Ectodermal cell (in vitro differentiated cells): Measurements from ENCODE around the gene DENND1B.
"Not testable (repeated sequence)": the region's sequence is repeated elsewhere in the genome, so short reads cannot be mapped to it uniquely, and the experiment has no call there.

Source experiments
- H3K27ac ChIP-seq: 2 replicates; pipeline ENCODE4 v1.7.0; 2013; ENCODE audit warnings: mild to moderate bottlenecking, low read depth, low read length; ENCODE audit not compliant: insufficient read depth, poor library complexity, severe bottlenecking
- H3K27me3 ChIP-seq: 2 replicates; pipeline ENCODE4 v1.7.0; 2013; ENCODE audit warnings: mild to moderate bottlenecking, low read length; ENCODE audit not compliant: insufficient read depth, control insufficient read depth, poor library complexity, severe bottlenecking
- H3K36me3 ChIP-seq: one replicate; pipeline ENCODE4 v1.7.0; 2013; ENCODE audit warnings: low read length; ENCODE audit not compliant: control insufficient read depth, insufficient read depth
- H3K4me1 ChIP-seq: one replicate; pipeline ENCODE4 v1.7.0; 2013; ENCODE audit warnings: low read length; ENCODE audit not compliant: control insufficient read depth, insufficient read depth
- H3K4me3 ChIP-seq: 2 replicates; pipeline ENCODE4 v1.7.0; 2013; ENCODE audit warnings: low read depth, low read length, control low read depth; ENCODE audit not compliant: insufficient read depth
- H3K9me3 ChIP-seq: 2 replicates; pipeline ENCODE4 v1.7.0; 2013; ENCODE audit warnings: mild to moderate bottlenecking, low read length, moderate library complexity; ENCODE audit not compliant: control insufficient read depth
- WGBS, 2 experiments: methylation state at CpG; one replicate each; pipeline ENCODE4 v1.1.7; 2013; ENCODE audit warnings: missing lambda C conversion rate in 2 of 2; 5-methylcytosine and 5-hydroxymethylcytosine counted together

The DENND1B gene

GRCh38 chr1:197590687-197591086 is 184.6 kb downstream of the DENND1B start:
- WGBS, 2 experiments: 94 to 97% methylated on average over 2 of the region's 2 CpGs
- no peak overlapping the region for H3K4me3 ChIP-seq
- H3K27ac ChIP-seq: no peak overlapping the region
- H3K9me3 ChIP-seq: no peaks in the 10 kb centered on the region
- no peaks in the 10 kb centered on the region for H3K27me3 ChIP-seq
- peaks cover 7% of the 10 kb centered on the region for H3K4me1 ChIP-seq
- no peaks in the 10 kb centered on the region for H3K36me3 ChIP-seq

- Histone ChIP-seq H3K27ac (no peak overlapping the region), H3K36me3 (no peaks in the 10 kb centered on the region), H3K4me3 (no peak overlapping the region), H3K4me1 (no peaks in the 10 kb centered on the region), H3K9me3 (no peaks in the 10 kb centered on the region), H3K27me3 (no peaks in the 10 kb centered on the region)
- 93 to 97% methylated on average over 1 of the region's 1 CpG for WGBS, 2 experiments
Observed at GRCh38 chr1:197585809-197586208, 189.5 kb downstream of the DENND1B start.

GRCh38 chr1:197577580-197577979 is 197.7 kb downstream of the DENND1B start:
- Histone ChIP-seq H3K9me3 (no peaks in the 10 kb centered on the region), H3K27ac (no peak overlapping the region), H3K4me1 (no peaks in the 10 kb centered on the region), H3K4me3 (no peak overlapping the region), H3K27me3 (no peaks in the 10 kb centered on the region), H3K36me3 (no peaks in the 10 kb centered on the region)
- WGBS, 2 experiments: 100% methylated on average over 1 of the region's 2 CpGs; no CpG with 5 or more reads in 1 of the 2 experiments

- not testable (repeated sequence) for H3K9me3 ChIP-seq, H3K4me1 ChIP-seq, H3K36me3 ChIP-seq, H3K4me3 ChIP-seq, H3K27ac ChIP-seq, H3K27me3 ChIP-seq
- WGBS, 2 experiments: 82 to 95% methylated on average over 3 to 4 of the region's 4 CpGs
Observed at GRCh38 chr1:197575531-197575930, 199.7 kb downstream of the DENND1B start.

- WGBS, 2 experiments: 91 to 94% methylated on average over 10 of the region's 10 CpGs
- Histone ChIP-seq H3K4me1 (no peaks in the 10 kb centered on the region), H3K4me3 (no peak overlapping the region), H3K27me3 (no peaks in the 10 kb centered on the region), H3K27ac (no peak overlapping the region), H3K36me3 (no peaks in the 10 kb centered on the region), H3K9me3 (no peaks in the 10 kb centered on the region)
Observed at GRCh38 chr1:197572169-197572568, 203.1 kb downstream of the DENND1B start.

GRCh38 chr1:197567442-197567841 is 207.8 kb downstream of the DENND1B start:
- Histone ChIP-seq H3K4me1 (no peaks in the 10 kb centered on the region), H3K4me3 (no peak overlapping the region), H3K36me3 (no peaks in the 10 kb centered on the region), H3K27me3 (no peaks in the 10 kb centered on the region), H3K27ac (no peak overlapping the region), H3K9me3 (no peaks in the 10 kb centered on the region)
- WGBS, 2 experiments: 90 to 94% methylated on average over 2 of the region's 2 CpGs

- no peak overlapping the region for H3K27ac ChIP-seq
- no peaks in the 10 kb centered on the region for H3K27me3 ChIP-seq
- no peaks in the 10 kb centered on the region for H3K36me3 ChIP-seq
- WGBS, 2 experiments: 86 to 87% methylated on average over 2 of the region's 2 CpGs
- no peaks in the 10 kb centered on the region for H3K9me3 ChIP-seq
- H3K4me3 ChIP-seq: no peak overlapping the region
- H3K4me1 ChIP-seq: no peaks in the 10 kb centered on the region
Observed at GRCh38 chr1:197561041-197561440, 214.2 kb downstream of the DENND1B start.

- Histone ChIP-seq H3K36me3 (no peaks in the 10 kb centered on the region), H3K27ac (no peak overlapping the region), H3K27me3 (no peaks in the 10 kb centered on the region), H3K4me1 (no peaks in the 10 kb centered on the region), H3K9me3 (no peaks in the 10 kb centered on the region), H3K4me3 (no peak overlapping the region)
- no CpG with 5 or more reads among the region's 1 CpG for WGBS, 2 experiments
Observed at GRCh38 chr1:197559655-197560054, 215.6 kb downstream of the DENND1B start.

- Histone ChIP-seq H3K4me1 (no peaks in the 10 kb centered on the region), H3K36me3 (no peaks in the 10 kb centered on the region), H3K9me3 (no peaks in the 10 kb centered on the region), H3K27me3 (no peaks in the 10 kb centered on the region), H3K27ac (no peak overlapping the region), H3K4me3 (no peak overlapping the region)
- 83 to 100% methylated on average over 1 of the region's 1 CpG for WGBS, 2 experiments
Observed at GRCh38 chr1:197559244-197559643, 216.0 kb downstream of the DENND1B start.

- H3K4me1 ChIP-seq: no peaks in the 10 kb centered on the region
- H3K36me3 ChIP-seq: no peaks in the 10 kb centered on the region
- no peak overlapping the region for H3K27ac ChIP-seq
- no peaks in the 10 kb centered on the region for H3K27me3 ChIP-seq
- WGBS, 2 experiments: 75% methylated on average over 1 of the region's 1 CpG; no CpG with 5 or more reads in 1 of the 2 experiments
- no peaks in the 10 kb centered on the region for H3K9me3 ChIP-seq
- H3K4me3 ChIP-seq: no peak overlapping the region
Observed at GRCh38 chr1:197557302-197557701, 218.0 kb downstream of the DENND1B start.

- Histone ChIP-seq H3K4me1 (no peaks in the 10 kb centered on the region), H3K27me3 (no peaks in the 10 kb centered on the region), H3K9me3 (no peaks in the 10 kb centered on the region), H3K4me3 (no peak overlapping the region), H3K27ac (no peak overlapping the region), H3K36me3 (no peaks in the 10 kb centered on the region)
- WGBS, 2 experiments: 0% methylated on average over 1 of the region's 1 CpG
Observed at GRCh38 chr1:197553281-197553680, 222.0 kb downstream of the DENND1B start.
